CD8-positive, alpha-beta memory T cell (primary cell): Measurements from ENCODE around the gene FAM229A. TPM values are rescaled to one million over a fixed set of nuclear protein-coding genes. Genes with fewer than 3 reads are reported as not detected.

Source experiments
- CTCF ChIA-PET: fragments of 350-600 bp; sonication (Branson Sonifier 250); formaldehyde crosslinking; loops from one replicate; lab custom pipeline; 2021; ENCODE audit warnings: antibody characterized with exemption; lab: Charles Lee
- POLR2A ChIA-PET: fragments of 350-600 bp; sonication (Branson Sonifier 250); formaldehyde crosslinking; loops from one replicate; lab custom pipeline; 2021; ENCODE audit warnings: antibody characterized with exemption; lab: Charles Lee
- DNase-seq, 5 donors: peaks; one replicate each; pipeline versions ENCODE4 v3.0.0 to v3.0.0-alpha.2; 2020 to 2022; ENCODE audit warnings: mixed read lengths in 1 of 5
- H3K27ac ChIP-seq: one replicate; pipeline ENCODE4 v1.7.0; 2013; ENCODE audit warnings: low read depth, mild to moderate bottlenecking, low read length, moderate library complexity
- H3K27me3 ChIP-seq: 2 replicates; pipeline ENCODE4 v1.7.0; 2013; ENCODE audit warnings: low read length, mild to moderate bottlenecking; ENCODE audit not compliant: insufficient read depth, poor library complexity, severe bottlenecking
- H3K36me3 ChIP-seq: 2 replicates; pipeline ENCODE4 v1.7.0; 2013; ENCODE audit warnings: mild to moderate bottlenecking, low read length, moderate library complexity; ENCODE audit not compliant: insufficient read depth
- H3K4me1 ChIP-seq: 2 replicates; pipeline ENCODE4 v1.7.0; 2013; ENCODE audit warnings: mild to moderate bottlenecking, low read length, moderate library complexity; ENCODE audit not compliant: insufficient read depth
- H3K4me3 ChIP-seq: 2 replicates; pipeline ENCODE4 v1.7.0; 2013; ENCODE audit warnings: mild to moderate bottlenecking, low read length
- H3K9me3 ChIP-seq: 2 replicates; pipeline ENCODE4 v1.7.0; 2013; ENCODE audit warnings: mild to moderate bottlenecking, low read length
- H3K27ac Mint-ChIP-seq, 8 donors: one replicate each; pipeline ENCODE4 v1.8.0; 2020 to 2021; ENCODE audit warnings: mixed read lengths in 8 of 8, mild to moderate bottlenecking in 6 of 8, inconsistent platforms in 3 of 8, moderate library complexity in 3 of 8
- H3K27me3 Mint-ChIP-seq, 2 donors: one replicate each; pipeline ENCODE4 v1.8.0; 2020 to 2021; ENCODE audit warnings: mixed read lengths in 2 of 2, mild to moderate bottlenecking in 1 of 2, moderate library complexity in 1 of 2
- H3K36me3 Mint-ChIP-seq, 3 donors: one replicate each; pipeline ENCODE4 v1.8.0; 2020 to 2021; ENCODE audit warnings: mixed read lengths in 3 of 3, inconsistent platforms in 1 of 3, mild to moderate bottlenecking in 1 of 3
- H3K4me1 Mint-ChIP-seq, 3 donors: one replicate each; pipeline ENCODE4 v1.8.0; 2020 to 2021; ENCODE audit warnings: mixed read lengths in 3 of 3, inconsistent platforms in 1 of 3, mild to moderate bottlenecking in 1 of 3
- H3K4me3 Mint-ChIP-seq, 7 donors: one replicate each; pipeline ENCODE4 v1.8.0; 2020 to 2021; ENCODE audit warnings: mixed read lengths in 7 of 7, mild to moderate bottlenecking in 6 of 7, moderate library complexity in 4 of 7, inconsistent platforms in 2 of 7
- H3K9me3 Mint-ChIP-seq, 5 donors: one replicate each; pipeline ENCODE4 v1.8.0; 2020 to 2022; ENCODE audit warnings: mixed read lengths in 5 of 5, mild to moderate bottlenecking in 3 of 5, moderate library complexity in 2 of 5, inconsistent platforms in 1 of 5
- polyA plus RNA-seq: library from polyadenylated mRNA; unstranded; fragments of 300-500 nt; fragmentation: Illumina TruSeq; gene quantifications from one replicate; pipeline ENCODE4 v1.2.3, GENCODE V29; 2021
- total RNA-seq, 2 experiments: library from RNA; stranded (reverse); gene quantifications; one replicate each; pipeline ENCODE4 v1.2.3, GENCODE V29; 2021

FAM229A gene
- total and polyA plus RNA-seq, 3 experiments from 2014 or later: 0.40 to 5.2 (median 4.4) TPM

DNA sequence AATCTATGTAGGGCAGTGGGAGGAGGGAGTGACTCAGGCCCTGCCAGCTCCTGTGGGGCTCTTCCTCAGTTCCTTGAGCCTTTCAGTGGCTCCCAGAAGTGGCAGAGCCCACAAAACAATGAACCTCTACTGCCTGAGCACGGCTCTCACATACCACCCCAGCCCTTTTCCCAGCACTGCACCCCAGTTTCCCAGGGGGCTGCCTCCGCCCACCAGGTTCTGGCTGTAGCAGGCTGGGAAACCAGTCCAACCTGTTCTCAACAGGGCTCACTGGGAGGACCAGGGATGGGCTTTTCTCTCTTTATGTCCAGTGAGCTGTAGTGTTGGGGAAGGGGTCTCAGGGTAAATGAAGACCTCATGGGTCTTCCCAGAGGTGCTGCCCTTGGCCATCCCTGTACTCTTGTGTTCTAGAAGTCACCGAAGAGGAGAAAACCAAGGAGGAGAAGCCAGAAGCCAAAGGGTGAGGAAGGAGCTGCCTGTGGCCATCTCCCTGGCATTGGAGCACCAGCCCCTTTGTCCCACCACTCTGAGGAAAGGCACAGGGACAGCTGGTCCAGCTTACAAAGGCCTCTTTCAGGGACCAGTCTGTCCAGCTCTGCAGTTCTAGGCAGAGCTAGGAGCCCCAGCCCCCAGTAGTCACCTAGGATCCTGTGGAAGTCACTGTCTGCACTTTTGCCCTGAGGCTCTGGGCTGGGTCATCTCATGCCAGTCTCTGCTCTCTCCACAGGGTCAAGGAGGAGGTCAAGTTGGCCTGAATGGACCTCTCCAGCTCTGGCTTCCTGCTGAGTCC lies 29.8 kb downstream of the FAM229A start:
- peaks cover 0 to 5% of the 10 kb centered on the region in 2 donors for H3K27me3 Mint-ChIP-seq
- POLR2A ChIA-PET: interaction anchor here (0.6 kb wide), 1 partner anchor 72 kb away, joined by 5 read pairs; no protein-coding TSS in a partner anchor
- H3K36me3 ChIP-seq: peaks cover 43% of the 10 kb centered on the region

DNA sequence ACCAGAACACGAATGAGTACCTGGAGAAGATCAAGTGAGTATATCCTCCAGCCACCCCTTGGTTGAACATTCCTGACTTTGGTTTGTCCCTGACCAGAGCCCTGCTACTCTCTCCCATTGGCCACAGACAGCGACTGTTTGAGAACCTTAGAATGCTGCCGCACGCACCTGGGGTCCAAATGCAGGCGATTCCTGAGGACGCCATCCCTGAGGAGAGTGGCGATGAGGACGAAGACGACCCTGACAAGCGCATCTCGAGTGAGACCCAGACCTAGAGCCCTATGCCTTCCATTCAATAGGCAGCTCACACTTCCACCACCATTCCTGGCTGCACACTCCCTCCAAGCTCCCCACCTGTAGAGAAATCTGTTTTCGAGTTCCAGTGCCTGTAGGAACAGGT lies 30.7 kb downstream of the FAM229A start:
- H3K36me3 Mint-ChIP-seq: peaks cover 7 to 72% (median 19%) of the 10 kb centered on the region in 3 donors
- H3K27me3 Mint-ChIP-seq: peaks cover 0 to 5% of the 10 kb centered on the region in 2 donors
- Histone ChIP-seq H3K36me3 (peaks cover 50% of the 10 kb centered on the region), H3K4me3 (no peak overlapping the region), H3K27ac (no peak overlapping the region), H3K27me3 (no peaks in the 10 kb centered on the region), H3K9me3 (no peaks in the 10 kb centered on the region), H3K4me1 (peaks cover 10% of the 10 kb centered on the region)
- peaks cover 12 to 23% (median 17%) of the 10 kb centered on the region in 3 donors for H3K4me1 Mint-ChIP-seq
- no peak overlapping the region for H3K4me3 Mint-ChIP-seq
- ChIA-PET POLR2A (no interaction called here), CTCF (interaction anchor here (1.2 to 1.4 kb wide), 2 partner anchors 10 to 82 kb away, joined by 3 to 5 read pairs; no protein-coding TSS in a partner anchor)
- DNase-seq: no peak
- peak overlapping the region in 3 of 8 donors; percentile 39 to 49 (median 43) for H3K27ac Mint-ChIP-seq
- H3K9me3 Mint-ChIP-seq: no peaks in the 10 kb centered on the region

More for the DNA sequence above, 29.8 kb downstream of the FAM229A start:
- Histone ChIP-seq H3K27me3 (no peaks in the 10 kb centered on the region), H3K9me3 (no peaks in the 10 kb centered on the region), H3K4me3 (no peak overlapping the region), H3K4me1 (peaks cover 20% of the 10 kb centered on the region), H3K27ac (no peak overlapping the region)
- peak overlapping the region in 1 of 8 donors; percentile 54 for H3K27ac Mint-ChIP-seq
- H3K4me3 Mint-ChIP-seq: peak overlapping the region in 1 of 7 donors; percentile 34
- H3K36me3 Mint-ChIP-seq: peaks cover 7 to 63% (median 19%) of the 10 kb centered on the region in 3 donors
- no peak for DNase-seq
- CTCF ChIA-PET: interaction anchor here (1.0 to 1.4 kb wide), 8 partner anchors 11 to 92 kb away, joined by 3 to 5 read pairs (median 3); no protein-coding TSS in a partner anchor
- peaks cover 21 to 33% (median 26%) of the 10 kb centered on the region in 3 donors for H3K4me1 Mint-ChIP-seq
- no peaks in the 10 kb centered on the region for H3K9me3 Mint-ChIP-seq

DNA sequence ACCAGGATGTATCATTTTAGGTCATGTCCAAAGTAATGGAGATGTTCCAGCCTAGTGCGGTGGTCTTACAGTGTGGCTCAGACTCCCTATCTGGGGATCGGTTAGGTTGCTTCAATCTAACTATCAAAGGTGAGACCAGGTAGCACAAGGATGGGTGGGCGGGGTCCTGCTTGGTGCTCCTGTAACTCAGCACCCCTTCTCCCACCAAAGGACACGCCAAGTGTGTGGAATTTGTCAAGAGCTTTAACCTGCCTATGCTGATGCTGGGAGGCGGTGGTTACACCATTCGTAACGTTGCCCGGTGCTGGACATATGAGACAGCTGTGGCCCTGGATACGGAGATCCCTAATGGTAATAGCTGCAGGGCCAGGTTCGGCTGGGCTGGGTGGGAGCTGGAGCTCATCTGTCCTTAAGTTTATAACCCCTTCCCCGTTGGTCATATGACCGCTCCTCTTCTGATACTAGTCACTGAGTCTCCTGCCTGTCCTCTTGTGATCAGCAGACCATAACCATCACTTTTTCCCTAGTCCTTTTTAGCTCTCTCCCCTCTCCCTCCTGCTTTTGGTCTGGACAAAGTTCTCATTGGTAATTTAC lies 31.6 kb downstream of the FAM229A start:
- Histone ChIP-seq H3K4me3 (no peak overlapping the region), H3K27me3 (no peaks in the 10 kb centered on the region), H3K4me1 (peaks cover 8% of the 10 kb centered on the region), H3K27ac (no peak overlapping the region), H3K9me3 (no peaks in the 10 kb centered on the region), H3K36me3 (peaks cover 50% of the 10 kb centered on the region)
- peaks cover 0 to 5% of the 10 kb centered on the region in 2 donors for H3K27me3 Mint-ChIP-seq
- H3K4me1 Mint-ChIP-seq: peaks cover 12 to 20% (median 17%) of the 10 kb centered on the region in 3 donors
- ChIA-PET CTCF (no interaction called here), POLR2A (interaction anchor here (0.5 kb wide), 1 partner anchor 95 kb away, joined by 3 read pairs; no protein-coding TSS in a partner anchor)
- H3K9me3 Mint-ChIP-seq: no peaks in the 10 kb centered on the region
- H3K36me3 Mint-ChIP-seq: peaks cover 7 to 78% (median 19%) of the 10 kb centered on the region in 3 donors
- H3K27ac Mint-ChIP-seq: no peak overlapping the region
- DNase-seq: no peak
- H3K4me3 Mint-ChIP-seq: no peak overlapping the region

DNA sequence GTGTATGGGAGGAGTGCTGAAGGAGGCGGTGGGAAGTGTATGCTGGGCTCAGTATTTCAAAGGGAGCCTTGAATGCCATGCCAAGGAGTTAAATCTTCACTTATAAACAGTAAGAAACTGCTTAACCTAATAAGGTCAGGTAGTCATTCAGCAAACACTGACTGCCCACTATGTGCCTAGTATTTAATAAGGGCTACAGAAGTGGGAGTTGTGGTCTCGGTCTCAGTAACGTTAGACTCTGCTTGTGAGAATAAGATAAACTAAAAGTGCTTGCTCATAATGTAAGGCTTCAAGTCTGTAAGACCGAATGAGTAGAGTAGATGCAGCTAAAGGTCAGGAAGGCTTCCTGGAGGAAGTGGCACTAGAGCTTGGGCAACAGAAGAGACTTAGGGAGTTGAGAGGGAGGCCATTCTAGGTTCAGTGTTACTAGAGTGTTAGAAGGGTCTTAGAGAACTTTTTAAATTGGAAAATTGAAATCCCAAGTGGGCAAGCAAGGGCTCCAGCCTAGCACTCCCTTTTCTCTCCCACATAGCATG lies 32.3 kb downstream of the FAM229A start:
- peaks cover 16 to 24% (median 20%) of the 10 kb centered on the region in 3 donors for H3K4me1 Mint-ChIP-seq
- Histone ChIP-seq H3K27ac (no peak overlapping the region), H3K4me3 (no peak overlapping the region), H3K4me1 (peaks cover 7% of the 10 kb centered on the region), H3K9me3 (no peaks in the 10 kb centered on the region), H3K36me3 (peaks cover 56% of the 10 kb centered on the region), H3K27me3 (no peaks in the 10 kb centered on the region)
- no peaks in the 10 kb centered on the region for H3K9me3 Mint-ChIP-seq
- peak overlapping the region in 5 of 8 donors; percentile 50 to 93 (median 76) for H3K27ac Mint-ChIP-seq
- peaks cover 9 to 83% (median 25%) of the 10 kb centered on the region in 3 donors for H3K36me3 Mint-ChIP-seq
- ChIA-PET CTCF (no interaction called here), POLR2A (no interaction called here)
- peaks cover 0 to 5% of the 10 kb centered on the region in 2 donors for H3K27me3 Mint-ChIP-seq
- no peak for DNase-seq
- no peak overlapping the region for H3K4me3 Mint-ChIP-seq

DNA sequence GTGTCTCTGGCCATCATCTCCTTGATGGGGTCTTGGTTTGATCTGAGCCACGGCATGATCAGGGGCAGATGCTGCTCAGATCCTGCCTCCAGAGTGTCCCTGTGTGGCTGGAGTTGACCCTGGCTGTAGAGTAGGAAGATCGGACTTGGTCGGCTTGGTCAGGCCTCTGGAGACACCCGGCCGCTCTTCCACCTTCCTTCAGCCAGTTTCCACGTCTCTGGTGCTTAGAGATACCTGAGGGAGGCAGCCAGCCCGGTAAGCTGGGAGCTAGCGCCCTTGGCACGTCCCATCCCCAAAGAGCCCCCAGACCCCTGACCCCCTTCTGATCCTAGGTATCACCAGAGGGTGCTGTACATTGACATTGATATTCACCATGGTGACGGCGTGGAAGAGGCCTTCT lies 35.1 kb downstream of the FAM229A start:
- Mint-ChIP-seq H3K9me3 (no peaks in the 10 kb centered on the region), H3K36me3 (peaks cover 10 to 80% (median 24%) of the 10 kb centered on the region in 3 donors), H3K27me3 (peaks cover 0 to 3% of the 10 kb centered on the region in 2 donors), H3K4me1 (peaks cover 17 to 28% (median 21%) of the 10 kb centered on the region in 3 donors), H3K4me3 (no peak overlapping the region), H3K27ac (peak overlapping the region in 1 of 8 donors; percentile 78)
- ChIA-PET POLR2A (no interaction called here), CTCF (no interaction called here)
- DNase-seq: no peak
- no peak overlapping the region for H3K4me3 ChIP-seq
- no peak overlapping the region for H3K27ac ChIP-seq
- H3K27me3 ChIP-seq: no peaks in the 10 kb centered on the region
- no peaks in the 10 kb centered on the region for H3K9me3 ChIP-seq
- peaks cover 28% of the 10 kb centered on the region for H3K4me1 ChIP-seq
- H3K36me3 ChIP-seq: peaks cover 64% of the 10 kb centered on the region

DNA sequence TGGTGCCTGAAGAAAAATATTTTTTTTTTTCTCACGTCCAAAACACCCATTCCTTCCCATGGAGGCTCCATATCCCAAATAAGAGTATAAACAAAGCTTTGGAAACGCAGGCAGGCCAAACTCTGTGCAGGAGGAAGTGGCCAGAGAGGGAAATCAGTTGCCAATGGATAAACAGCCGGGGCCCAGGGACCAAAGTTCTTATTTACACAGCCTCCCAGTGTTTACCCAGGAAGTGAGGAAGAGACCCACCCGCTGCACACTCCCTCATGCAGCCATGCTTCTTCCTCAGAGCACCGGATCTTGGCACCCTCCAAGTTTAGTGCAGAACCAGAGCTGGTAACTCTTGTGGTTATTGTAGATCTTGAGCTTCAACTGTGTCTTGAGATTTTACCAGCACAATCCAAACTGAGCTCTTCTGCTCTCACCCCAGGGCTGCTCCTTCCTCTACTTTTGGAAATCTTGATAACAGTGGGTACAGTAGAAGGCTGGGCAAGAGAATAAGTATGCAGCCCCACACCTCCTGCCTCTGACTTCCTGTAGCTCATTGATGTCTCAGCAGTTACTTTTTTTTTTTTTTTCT lies 40.5 kb downstream of the FAM229A start:
- Mint-ChIP-seq H3K27ac (peak overlapping the region; percentile 82 to 98 (median 93)), H3K27me3 (no peaks in the 10 kb centered on the region), H3K4me1 (peaks cover 31 to 52% (median 41%) of the 10 kb centered on the region in 3 donors), H3K4me3 (peak overlapping the region; percentile 41 to 86 (median 76)), H3K36me3 (peaks cover 3 to 53% (median 9%) of the 10 kb centered on the region in 3 donors), H3K9me3 (no peaks in the 10 kb centered on the region)
- DNase-seq: peak in 2 of 5 donors; percentile 49 to 52
- POLR2A ChIA-PET: interaction anchor here (0.8 to 1.6 kb wide), 7 partner anchors 10 to 67 kb away, joined by 3 to 28 read pairs (median 5); partner anchors contain the start of genes HDAC1 and MARCKSL1
- Histone ChIP-seq H3K4me1 (peaks cover 49% of the 10 kb centered on the region), H3K36me3 (peaks cover 22% of the 10 kb centered on the region), H3K27me3 (no peaks in the 10 kb centered on the region), H3K27ac (peak overlapping the region; percentile 0), H3K4me3 (peak overlapping the region; percentile 26), H3K9me3 (no peaks in the 10 kb centered on the region)
- CTCF ChIA-PET: interaction anchor here (0.6 to 2.0 kb wide), 13 partner anchors 10 to 142 kb away, joined by 3 to 12 read pairs (median 4); partner anchors contain the start of genes HDAC1, MARCKSL1 and TXLNA

DNA sequence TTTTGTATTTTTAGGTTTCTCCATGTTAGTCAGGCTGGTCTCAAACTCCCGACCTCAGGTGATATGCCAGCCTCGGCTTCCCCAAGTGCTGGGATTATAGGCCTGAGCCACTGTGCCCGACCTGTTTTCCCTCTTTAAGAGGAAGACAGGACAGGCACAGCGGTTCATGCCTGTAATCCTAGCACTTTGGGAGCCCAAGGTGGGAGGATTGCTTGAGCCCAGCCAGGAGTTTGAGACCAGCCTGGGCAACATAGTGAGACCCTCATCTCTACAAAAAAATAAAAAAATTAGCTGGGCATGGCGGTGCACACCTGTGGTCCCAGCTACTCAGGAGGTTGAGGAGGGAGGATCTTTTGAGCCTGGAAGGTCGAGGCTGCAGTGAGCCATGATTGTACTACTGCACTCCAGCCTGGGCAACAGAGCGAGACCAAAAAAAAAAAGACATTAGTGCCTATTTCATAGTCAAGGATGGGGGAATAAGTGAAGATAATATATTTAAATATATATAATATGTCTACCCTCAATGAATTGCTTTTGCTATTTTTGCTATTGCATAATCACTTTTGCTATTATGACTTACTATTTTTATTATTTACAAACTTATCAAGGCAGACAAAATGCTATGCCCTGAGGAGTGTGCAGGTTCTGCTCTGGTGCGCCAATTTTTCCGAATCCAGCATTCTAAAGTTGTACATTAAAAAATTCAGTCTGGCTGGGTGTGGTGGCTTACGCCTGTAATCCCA lies 44.0 kb downstream of the FAM229A start:
- no peak overlapping the region for H3K4me3 ChIP-seq
- no peaks in the 10 kb centered on the region for H3K9me3 ChIP-seq
- Mint-ChIP-seq H3K9me3 (no peaks in the 10 kb centered on the region), H3K4me1 (peaks cover 34 to 49% (median 48%) of the 10 kb centered on the region in 3 donors), H3K36me3 (peaks cover 0 to 43% (median 4%) of the 10 kb centered on the region in 3 donors), H3K27me3 (no peaks in the 10 kb centered on the region), H3K27ac (peak overlapping the region in 5 of 8 donors; percentile 15 to 70 (median 50)), H3K4me3 (no peak overlapping the region)
- H3K27me3 ChIP-seq: no peaks in the 10 kb centered on the region
- peaks cover 14% of the 10 kb centered on the region for H3K36me3 ChIP-seq
- H3K4me1 ChIP-seq: peaks cover 32% of the 10 kb centered on the region
- DNase-seq: no peak
- ChIA-PET CTCF (no interaction called here), POLR2A (interaction anchor here (1.4 kb wide), 1 partner anchor 77 kb away, joined by 3 read pairs; no protein-coding TSS in a partner anchor)
- H3K27ac ChIP-seq: no peak overlapping the region
